Muscle of back (tissue), 13 donors: ENCODE results near the gene FOXB2. TPM values are rescaled to one million over a fixed set of nuclear protein-coding genes. Genes with fewer than 3 reads are reported as not detected.
"Not testable (repeated sequence)": the region's sequence is repeated elsewhere in the genome, so short reads cannot be mapped to it uniquely, and the experiment has no call there.

ENCODE experiments used
- DNase-seq, 3 donors: peaks; one replicate each; pipeline versions ENCODE4 v3.0.0 to v3.0.0-alpha.2; 2013
- long read RNA-seq, 9 donors: transcript quantifications; one replicate each; lab custom pipeline, GENCODE V29; 2026
- polyA plus RNA-seq, 10 donors: library from polyadenylated mRNA; unstranded; fragments of 120-200 nt; gene quantifications; one replicate each; pipeline ENCODE4 v1.2.1, GENCODE V29; 2013; ENCODE audit not compliant: insufficient read length in 10 of 10

Gene FOXB2
- polyA plus RNA-seq: not detected
- long read RNA-seq, donor 1: 0 reads
- long read RNA-seq, donor 2: 0 reads
- long read RNA-seq, donor 3: 0 reads
- long read RNA-seq, donor 4: 0 reads
- long read RNA-seq, donor 5: 0 reads
- long read RNA-seq, donor 6: 0 reads
- long read RNA-seq, donor 7: 0 reads
- long read RNA-seq, donor 8: 0 reads
- long read RNA-seq, donor 9: 0 reads

DNA sequence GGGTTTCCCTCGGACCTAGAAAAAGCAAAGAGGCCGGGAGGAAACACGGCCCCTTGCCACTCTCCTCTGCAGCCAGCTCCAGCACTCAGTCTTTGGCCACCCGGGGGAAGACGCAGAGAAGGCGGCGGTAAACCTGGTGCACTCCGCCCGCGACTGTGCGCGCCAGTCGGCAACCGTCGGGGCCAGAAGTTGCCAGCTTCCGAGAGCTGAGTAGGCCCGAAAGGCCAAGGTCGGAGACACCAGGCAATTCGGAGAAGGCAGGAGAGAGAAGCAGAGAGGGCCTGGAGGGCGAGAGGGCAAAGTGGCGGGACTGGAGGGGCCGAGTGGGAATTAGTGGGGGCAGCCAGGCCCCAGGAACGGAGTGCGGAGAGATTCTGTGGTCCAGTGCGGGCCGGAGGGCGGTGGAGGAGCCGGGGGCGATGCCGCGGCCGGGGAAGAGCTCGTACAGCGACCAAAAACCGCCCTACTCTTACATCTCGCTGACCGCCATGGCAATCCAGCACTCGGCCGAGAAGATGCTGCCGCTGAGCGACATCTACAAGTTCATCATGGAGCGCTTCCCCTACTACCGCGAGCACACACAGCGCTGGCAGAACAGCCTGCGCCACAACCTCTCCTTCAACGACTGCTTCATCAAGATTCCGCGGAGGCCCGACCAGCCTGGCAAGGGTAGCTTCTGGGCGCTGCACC, at the start of gene FOXB2:
Gene FOXB2 (plus strand): TSS at position 420 of the 690 bp plus-strand sequence. CDS start 0 bp downstream, at position 420.
- DNase-seq: peak in 1 of 3 donors; percentile 32

DNA sequence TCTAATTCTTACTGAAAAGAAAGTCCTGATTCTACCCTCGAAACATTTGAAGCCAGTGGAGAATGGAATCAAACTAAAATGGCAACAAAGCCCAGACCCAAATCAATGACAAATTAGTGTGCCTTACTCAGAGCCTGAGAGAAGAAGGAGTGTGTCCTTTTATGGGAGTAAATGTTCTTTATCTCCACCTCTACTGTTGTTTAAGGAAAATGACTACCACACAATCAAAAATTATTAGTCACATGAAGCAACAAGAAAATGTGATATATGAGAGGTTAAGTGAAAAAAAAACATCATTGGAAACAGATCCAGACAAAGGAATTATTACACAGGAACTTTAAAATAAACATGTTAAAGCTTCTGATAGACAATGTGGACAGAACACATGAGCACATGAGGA, 49.7 kb upstream of the FOXB2 start:
- DNase-seq: no peak

GRCh38 chr9:76978831-76979230, 40.6 kb upstream of the FOXB2 start:
- DNase-seq: not testable (repeated sequence)

- no peak for DNase-seq
Measured at GRCh38 chr9:76980566-76980965, 38.9 kb upstream of the FOXB2 start.

GRCh38 chr9:76984486-76984885, 35.0 kb upstream of the FOXB2 start:
- no peak for DNase-seq

- no peak for DNase-seq
Measured at GRCh38 chr9:76985581-76985980, 33.9 kb upstream of the FOXB2 start.

DNA sequence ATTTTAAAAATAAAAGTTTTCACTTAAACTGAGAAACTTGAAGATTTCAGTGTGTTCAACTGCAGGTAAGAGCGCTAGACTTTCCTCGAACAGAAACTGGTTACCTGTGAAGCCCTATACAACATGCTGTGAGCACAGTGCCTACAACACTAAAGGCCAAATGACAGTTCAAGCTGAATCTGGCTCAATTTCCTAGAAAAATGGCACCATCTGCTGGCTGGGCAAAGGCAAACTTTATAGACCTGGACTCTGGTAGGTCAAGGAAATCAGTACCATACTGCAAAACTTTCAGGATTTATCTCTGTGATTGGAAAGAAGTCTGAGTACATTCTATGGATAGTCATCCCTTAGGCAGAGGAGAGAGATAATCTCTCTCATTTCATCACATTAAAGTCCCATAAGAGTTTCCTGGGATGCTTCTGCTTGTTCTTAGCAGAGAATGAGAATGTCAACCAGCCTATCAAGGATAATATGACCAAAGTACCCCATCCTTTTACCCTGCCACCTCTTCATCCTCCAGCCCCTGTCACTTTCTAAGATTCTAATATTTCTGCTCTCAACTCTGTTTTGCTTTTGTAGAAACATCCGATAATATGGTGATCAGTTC, 31.8 kb upstream of the FOXB2 start:
- DNase-seq: peak in 1 of 3 donors; percentile 7

DNA sequence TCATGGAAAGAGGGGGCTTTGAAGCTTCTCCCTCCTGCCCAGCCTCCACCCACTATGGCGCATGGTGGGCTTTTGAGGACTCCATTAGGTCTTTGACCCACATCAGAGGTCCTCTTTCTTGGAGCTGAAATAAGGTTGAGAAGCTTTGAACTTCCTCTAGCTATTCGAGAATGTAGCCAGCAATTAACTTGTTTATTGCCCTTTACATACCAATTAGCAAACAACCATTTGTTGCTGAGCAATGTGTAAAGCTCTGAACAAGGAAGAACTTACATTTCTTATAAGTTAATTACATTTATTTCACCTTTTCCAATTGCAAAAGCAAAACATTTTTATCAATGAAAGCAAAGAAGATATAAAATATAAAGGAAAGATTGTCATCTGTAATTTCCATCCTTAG, 30.5 kb upstream of the FOXB2 start:
- no peak for DNase-seq

DNA sequence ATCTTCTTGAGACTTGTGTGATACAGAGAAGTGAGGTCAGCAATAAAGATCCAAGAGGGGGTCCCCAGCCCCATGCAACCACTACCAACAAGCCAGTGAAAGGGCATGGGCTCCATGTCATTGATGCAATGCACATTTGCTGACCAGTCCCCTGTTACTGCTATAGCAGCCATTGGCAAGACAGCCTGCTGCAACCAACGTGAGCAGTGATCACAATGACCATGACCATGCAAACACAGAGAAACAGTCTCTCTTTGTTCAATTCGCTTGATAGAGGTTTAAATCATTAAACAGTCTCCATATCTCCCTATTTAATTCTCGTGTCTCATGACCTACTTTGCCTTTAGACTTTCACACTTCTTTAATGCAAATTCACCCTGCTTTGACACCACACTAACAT, 30.0 kb upstream of the FOXB2 start:
- DNase-seq: no peak

DNA sequence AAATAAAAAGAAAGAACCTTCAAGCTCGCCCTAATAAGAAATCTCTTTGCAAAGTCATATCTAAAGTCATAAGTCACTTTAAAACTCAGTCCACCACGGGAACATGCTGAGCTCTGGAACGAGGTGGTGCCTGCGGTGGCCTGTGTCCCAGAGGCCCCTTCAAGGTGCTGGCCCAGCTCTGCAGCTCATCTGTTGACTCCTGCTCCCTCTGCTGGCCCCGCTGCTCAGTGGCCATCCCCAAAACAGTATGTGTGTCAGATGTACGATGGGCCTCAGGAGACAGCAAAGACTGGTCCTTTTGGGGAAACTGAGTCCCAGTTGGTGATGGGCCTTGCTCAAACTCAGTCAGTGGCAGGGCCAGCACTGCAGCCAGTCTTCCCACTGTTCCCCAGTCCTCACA, 22.8 kb upstream of the FOXB2 start:
- DNase-seq: peak in 1 of 3 donors; percentile 24

DNA sequence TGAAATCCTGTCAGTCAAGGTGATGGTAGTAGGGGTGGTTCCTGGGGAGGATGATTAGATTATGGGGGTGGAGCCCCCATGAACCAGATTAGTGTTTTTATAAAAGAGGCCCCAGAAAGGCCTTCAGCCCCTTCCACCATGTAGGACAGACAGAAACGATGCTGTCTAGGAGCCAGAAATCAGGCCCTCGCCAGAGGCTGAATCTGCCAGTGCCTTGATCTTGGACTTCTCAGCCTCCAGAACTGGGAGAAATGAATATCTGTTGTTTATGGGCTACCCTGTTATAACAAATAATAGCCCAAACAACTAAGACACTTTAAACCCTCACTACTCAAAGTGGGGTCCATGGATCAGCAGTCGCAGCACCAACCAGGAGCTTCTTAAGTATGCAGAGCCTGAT, 20.2 kb upstream of the FOXB2 start:
- no peak for DNase-seq

DNA sequence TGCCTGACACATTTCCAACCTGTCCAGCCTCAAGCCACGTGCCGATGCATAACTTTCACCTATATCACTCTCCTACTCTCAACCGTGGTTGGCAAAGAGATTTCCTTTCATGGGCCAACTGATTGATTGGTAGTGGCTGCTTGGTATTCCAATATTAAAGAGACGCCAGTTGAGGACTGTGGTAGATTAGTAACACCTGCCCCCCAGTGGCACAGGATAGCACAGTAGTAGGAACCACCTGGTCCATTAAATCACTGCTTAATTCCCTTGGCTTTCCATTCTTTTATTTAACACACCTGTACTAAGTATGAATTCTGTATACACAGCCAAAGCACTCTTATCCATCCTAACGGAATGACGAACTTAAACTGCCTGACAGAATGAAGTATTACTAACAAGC, 19.1 kb upstream of the FOXB2 start:
- DNase-seq: no peak

DNA sequence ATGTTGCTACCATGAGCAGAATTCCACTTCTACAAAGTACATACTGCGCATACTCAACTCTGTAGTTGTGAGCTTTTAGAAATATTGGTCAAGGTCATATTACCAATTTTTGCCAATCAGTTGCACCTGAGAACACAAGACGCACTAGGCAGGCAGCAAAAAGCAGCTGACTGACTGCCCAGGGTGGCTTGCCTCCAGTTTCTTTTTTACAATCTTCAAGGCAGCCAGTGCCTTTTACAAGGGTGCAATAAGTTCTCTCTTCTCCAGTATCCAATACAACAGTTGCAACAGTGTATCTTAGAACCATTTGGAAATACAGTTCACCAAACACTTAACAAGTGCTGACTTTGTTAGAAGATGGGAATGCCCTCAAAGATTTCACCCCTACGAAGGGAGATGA, 16.1 kb upstream of the FOXB2 start:
- no peak for DNase-seq

GRCh38 chr9:77005216-77005615, 14.2 kb upstream of the FOXB2 start:
- DNase-seq: no peak

DNA sequence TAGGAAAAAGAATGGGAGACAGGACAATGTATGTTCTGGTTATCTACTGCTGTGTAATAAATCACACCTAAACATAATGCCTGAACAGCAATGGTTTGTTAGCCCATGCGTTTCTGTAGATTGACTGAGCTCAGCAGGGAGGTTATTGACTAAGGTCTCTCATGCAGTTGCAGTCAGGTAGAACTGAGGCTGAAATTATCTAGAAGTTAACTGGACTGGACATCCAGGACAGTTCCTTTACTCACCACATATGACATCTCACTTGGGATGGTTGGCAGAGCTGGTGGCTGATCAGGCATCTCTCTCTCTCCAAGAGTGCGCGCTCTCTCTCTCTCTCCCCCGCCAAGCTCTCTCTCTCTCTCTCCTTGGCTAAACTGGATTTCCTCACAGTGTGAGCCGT, 8.9 kb upstream of the FOXB2 start:
- DNase-seq: no peak

GRCh38 chr9:77011973-77012821, 7.3 kb upstream of the FOXB2 start:
- peak in 2 of 3 donors; percentile 63 to 75 for DNase-seq

- no peak for DNase-seq
Measured at GRCh38 chr9:77013206-77013931, 6.1 kb upstream of the FOXB2 start.

- no peak for DNase-seq
Measured at GRCh38 chr9:77013932-77014596, 5.4 kb upstream of the FOXB2 start.

- no peak for DNase-seq
Measured at GRCh38 chr9:77014597-77015263, 4.7 kb upstream of the FOXB2 start.

DNA sequence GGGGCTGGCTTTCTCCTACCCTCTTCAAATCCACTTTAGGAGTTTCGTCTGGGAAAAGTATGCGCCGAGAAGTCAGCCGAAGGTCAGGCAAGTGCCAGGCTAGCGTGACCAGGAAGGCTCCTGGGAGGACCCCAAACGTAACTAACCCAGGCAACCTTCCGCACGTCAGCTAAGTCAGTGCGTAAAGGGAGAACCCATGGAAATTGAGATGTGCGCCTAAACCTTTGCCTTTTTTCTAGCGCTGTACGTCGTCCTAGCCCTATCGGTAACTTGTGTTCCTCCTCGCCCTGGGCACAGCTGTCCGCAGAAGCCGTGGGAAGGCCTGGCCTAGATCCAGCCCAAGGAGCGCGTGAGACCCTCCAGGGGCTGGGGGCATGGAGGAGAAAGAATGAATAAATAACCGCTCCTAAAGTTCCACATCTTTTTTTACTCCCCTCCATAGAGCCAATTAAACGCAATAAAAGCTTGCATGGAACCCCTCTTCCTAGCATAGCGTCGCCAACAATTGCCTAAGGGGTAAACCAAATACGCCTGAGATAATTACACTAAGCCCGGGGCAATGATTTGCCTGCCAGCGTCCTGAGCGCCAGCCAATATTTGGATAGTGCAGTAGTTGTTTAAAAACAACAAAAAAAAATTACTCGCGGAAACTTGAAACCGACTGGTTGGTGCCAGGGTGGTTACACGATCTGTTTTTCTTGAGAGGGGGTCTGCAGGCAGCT, 4.0 kb upstream of the FOXB2 start:
- no peak for DNase-seq
